Loucy (cell line): Measurements from ENCODE around the gene KLF13.

ENCODE experiments used
- EZH2phosphoT487 ChIP-seq: fragments of 200-600 bp; IDR thresholded peaks from 2 replicates; pipeline ENCODE4 v1.6.1; 2018; ENCODE audit warnings: antibody characterized with exemption, mild to moderate bottlenecking, moderate library complexity, borderline replicate concordance
- TF ChIP-seq, protein P1 (sequence below): fragments of 200-600 bp; sonication (generic); conservative IDR thresholded peaks from 2 replicates; pipeline ENCODE4 v1.5.1; 2014; ENCODE audit warnings: mild to moderate bottlenecking, antibody characterized with exemption, low read length

DNA sequence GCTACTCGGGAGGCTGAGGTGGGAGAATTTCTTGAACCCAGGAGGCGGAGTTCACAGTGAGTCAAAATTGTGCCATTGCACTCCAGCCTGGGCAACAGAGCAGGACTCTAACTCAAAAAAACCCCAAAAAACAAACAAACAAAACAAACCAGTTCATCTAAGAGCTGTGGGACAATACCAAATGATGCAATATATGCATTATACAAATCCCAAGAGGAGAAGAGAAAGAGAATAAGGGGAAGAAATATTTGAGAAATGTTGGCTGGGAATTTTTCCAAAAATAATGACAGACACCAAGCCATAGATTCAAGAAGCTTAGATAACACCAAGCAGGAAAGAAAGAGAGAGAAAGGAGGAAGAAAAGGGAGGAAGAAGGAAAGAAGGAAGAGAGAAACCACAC lies 82.5 kb downstream of the KLF13 start:
- TF ChIP-seq, protein P1, sequence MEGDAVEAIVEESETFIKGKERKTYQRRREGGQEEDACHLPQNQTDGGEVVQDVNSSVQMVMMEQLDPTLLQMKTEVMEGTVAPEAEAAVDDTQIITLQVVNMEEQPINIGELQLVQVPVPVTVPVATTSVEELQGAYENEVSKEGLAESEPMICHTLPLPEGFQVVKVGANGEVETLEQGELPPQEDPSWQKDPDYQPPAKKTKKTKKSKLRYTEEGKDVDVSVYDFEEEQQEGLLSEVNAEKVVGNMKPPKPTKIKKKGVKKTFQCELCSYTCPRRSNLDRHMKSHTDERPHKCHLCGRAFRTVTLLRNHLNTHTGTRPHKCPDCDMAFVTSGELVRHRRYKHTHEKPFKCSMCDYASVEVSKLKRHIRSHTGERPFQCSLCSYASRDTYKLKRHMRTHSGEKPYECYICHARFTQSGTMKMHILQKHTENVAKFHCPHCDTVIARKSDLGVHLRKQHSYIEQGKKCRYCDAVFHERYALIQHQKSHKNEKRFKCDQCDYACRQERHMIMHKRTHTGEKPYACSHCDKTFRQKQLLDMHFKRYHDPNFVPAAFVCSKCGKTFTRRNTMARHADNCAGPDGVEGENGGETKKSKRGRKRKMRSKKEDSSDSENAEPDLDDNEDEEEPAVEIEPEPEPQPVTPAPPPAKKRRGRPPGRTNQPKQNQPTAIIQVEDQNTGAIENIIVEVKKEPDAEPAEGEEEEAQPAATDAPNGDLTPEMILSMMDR: no peak
- no peak for TF ChIP-seq EZH2phosphoT487
